Activated T-helper 1 cell treated with Interleukin-2 at 50 U/mL for 16 hours (primary cell): Measurements from ENCODE around the gene SFTPD.
"Not testable (repeated sequence)": the region's sequence is repeated elsewhere in the genome, so short reads cannot be mapped to it uniquely, and the experiment has no call there.

Source experiments
- DNase-seq: peaks from one replicate; pipeline ENCODE4 v3.0.0-alpha.2; 2020; ENCODE audit warnings: low read depth

Gene SFTPD

DNA sequence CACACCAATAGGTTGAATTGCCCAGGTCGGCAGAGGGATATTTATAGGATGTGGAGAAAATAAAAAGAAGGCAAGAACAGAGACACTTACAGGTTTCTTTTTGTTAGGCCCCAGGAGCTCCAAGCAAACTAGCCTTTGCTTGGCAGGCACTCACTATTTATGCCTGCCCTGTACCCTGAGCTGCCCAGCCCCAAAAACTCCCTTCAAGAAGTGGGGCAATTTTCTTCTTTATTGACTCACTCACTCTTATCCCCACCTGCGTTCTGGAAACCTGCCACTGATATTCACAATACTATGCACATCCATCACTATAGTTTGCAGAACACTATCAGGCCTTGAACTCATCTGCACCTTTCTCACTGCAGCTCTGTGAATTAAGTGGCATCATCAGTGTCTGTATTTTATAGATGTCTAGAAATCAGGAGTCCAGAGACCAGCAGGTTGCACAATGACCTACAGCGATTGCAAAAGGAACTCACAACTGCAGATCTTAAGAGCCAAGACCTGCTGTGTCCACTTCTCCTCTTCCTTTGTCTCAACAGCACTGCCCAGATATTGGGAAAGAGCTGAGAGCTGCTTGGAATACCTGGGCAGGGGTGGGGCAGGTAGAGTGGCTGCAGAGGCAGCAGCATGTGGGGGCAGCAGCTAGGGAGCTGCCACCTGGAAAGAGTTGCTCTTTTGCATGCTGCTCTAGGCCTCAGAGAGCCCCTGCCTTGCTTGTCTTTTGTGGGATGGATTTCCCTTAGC lies at the start of gene SFTPD:
Gene SFTPD (minus strand): TSS at position 130 of the 747 bp plus-strand sequence. CDS start 2,446 bp downstream, outside the sequence.
- no peak for DNase-seq

DNA sequence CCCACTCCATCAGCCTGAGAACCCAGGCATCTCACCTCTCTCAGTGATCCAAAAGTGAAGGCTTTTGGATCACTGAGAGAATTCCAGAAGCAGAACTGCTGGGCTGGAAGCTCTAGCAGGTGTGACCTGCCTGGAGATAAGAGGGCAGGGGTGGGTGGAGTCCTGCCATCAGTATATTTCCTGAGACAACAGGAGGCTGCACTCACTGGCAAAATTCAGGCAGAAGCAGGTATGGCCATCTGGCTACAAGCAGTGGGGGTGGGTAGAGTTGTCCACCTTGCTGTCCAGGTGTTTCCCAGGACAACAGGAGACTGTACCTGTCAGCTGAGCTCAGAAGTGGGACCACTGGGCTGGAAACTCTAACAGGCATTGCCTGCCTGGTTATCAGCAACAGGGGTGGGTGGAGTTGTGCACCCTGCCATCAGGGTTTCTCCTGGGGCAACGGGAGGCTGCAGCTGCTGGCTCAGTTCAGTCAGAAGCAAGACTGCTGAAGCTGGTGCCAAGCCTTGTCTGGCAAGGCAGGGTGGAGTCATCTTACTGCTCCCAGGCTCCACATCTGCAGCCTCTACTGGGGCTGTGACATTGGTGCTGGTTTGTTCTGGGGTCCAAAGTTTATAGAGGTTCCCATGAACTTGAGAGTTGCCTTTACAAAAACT lies 47.2 kb upstream of the SFTPD start:
- no peak for DNase-seq

- no peak for DNase-seq
Measured at GRCh38 chr10:79994556-79994955, 45.7 kb upstream of the SFTPD start.

- not testable (repeated sequence) for DNase-seq
Measured at GRCh38 chr10:79988199-79988598, 39.3 kb upstream of the SFTPD start.

DNA sequence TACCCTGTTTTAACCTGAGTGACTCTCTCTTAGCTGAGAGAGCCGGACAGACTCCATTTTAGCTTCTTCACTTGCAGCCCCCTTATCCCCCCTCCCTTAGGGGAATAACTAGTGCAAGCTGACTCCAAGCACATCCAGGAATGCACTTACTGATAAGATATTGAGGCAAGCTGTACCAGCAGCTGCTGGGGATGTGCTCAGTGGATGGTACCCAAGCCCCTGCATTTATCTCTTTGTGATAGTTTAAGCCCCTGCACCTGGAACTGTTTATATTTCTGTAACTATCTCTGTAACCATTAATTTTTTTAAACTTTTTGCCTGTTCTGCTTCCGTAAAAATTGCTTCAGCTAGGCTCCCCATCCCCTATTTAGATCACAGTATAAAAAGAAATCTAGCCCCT lies 37.8 kb upstream of the SFTPD start:
- DNase-seq, result not testable (repeated sequence)

GRCh38 chr10:79985481-79986072 lies 36.7 kb upstream of the SFTPD start:
- no peak for DNase-seq

GRCh38 chr10:79984851-79985250 lies 35.9 kb upstream of the SFTPD start:
- DNase-seq, result no peak

GRCh38 chr10:79983286-79983909 lies 34.5 kb upstream of the SFTPD start:
- no peak for DNase-seq

DNA sequence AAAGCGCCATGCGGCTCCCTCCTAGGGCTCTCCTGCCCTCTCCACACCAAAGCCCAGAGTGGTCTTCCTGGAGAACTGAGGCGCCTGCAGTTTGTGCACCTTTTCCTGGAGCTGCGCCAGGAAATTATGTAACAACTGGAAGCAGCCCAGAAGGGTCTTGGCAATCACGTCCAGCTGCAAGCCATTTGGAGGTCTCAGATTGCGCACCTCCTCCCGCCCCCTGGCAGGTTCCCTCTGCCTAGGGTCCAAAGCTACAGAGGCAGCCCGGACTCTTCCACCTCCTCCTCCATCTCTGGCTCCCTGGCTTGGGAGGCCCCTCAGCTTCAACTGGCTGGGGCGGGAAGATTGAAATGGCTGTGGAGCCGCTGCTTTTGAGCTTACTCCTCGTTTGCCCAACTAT lies 34.0 kb upstream of the SFTPD start:
- no peak for DNase-seq

GRCh38 chr10:79982362-79982800 lies 33.5 kb upstream of the SFTPD start:
- DNase-seq, result no peak

GRCh38 chr10:79981450-79982361 lies 32.8 kb upstream of the SFTPD start:
- no peak for DNase-seq

DNA sequence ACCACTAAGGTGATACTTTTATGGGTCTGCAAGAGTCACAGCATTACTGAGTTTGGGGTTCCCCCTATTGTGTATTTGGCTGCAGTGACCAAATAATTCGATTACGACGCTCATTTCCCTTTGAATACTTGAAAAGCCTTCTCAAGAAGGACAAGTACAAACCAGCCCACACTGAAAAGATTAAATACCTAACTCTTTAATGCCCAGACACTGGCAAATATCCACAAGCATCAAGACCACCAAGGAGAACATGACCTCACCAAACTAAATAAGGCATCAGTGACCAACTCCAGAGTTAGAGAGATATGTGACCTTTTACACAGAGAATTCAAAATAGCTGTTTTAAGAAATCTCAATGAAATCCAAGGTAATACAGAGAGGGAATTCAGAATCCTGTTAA lies 31.8 kb upstream of the SFTPD start:
- no peak for DNase-seq

GRCh38 chr10:79979976-79980687 lies 31.2 kb upstream of the SFTPD start:
- no peak for DNase-seq

- no peak for DNase-seq
Measured at GRCh38 chr10:79979310-79979975, 30.5 kb upstream of the SFTPD start.

DNA sequence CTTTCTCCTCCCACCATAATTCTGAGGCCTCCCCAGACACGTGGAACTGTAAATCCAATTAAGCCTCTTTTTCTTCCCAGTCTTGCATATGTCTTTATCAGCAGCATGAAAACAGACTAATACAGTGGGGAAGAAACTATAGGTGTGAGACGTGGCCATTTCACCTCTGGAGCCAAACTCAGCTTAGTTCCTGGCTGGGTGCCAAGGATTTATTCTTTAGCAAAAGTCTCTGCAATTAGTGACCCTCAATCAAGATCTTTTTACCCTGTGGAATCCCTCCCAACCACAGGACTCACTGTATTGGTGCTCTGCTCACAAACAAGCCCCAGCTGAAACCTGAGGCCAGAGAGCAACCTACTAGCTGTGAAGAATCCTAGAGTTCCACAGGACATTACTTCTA lies 28.1 kb upstream of the SFTPD start:
- DNase-seq, result no peak

- no peak for DNase-seq
Measured at GRCh38 chr10:79970062-79970461, 21.2 kb upstream of the SFTPD start.

DNA sequence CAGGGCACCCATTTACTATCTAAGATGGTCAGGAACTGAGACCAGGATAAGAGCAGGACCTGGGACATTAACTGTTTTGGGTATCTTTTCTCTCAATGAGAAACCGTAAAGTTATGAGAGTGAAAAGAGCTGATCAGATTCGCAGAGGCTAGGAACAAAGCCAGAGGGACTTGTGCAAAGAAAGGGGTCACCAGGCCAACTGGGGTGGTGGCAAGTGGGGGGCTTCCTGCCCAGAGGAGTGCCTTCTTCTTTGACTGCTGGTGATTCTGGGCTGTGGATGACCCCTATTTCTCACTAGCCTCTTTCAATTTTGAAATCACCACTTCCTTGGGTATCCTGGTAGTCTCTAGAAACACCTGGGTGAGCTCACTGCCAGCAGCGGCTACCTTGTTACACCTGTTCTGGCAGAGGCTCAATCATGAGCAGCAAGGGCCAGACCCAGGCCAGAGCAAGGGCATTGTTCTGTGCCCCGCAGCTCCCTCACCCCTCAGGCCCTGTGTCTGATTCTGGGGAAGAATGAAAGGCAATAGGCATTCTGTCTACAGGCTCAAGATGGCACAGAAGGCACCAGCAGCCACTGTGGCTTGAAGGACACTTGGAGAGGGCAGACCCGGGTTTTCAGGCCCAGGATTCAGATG lies 999 bp downstream of the SFTPD start:
- DNase-seq, result no peak

DNA sequence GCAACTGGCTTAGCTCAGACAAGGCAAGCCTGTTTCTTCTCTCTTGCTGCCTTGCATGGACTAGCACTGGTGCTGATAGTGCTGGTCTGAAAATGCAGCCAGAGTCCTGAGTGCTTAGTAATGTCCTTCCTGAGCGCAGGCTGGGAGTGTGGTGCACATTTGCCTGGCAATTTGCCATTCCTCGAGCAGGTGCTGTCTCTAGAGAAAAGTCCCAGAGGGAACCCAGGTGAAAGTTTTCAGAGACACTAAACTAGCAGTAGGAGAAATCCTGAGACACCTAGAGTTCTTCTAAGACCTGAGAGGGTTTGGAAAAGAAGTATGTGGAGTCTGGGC lies 1.9 kb downstream of the SFTPD start:
- no peak for DNase-seq

DNA sequence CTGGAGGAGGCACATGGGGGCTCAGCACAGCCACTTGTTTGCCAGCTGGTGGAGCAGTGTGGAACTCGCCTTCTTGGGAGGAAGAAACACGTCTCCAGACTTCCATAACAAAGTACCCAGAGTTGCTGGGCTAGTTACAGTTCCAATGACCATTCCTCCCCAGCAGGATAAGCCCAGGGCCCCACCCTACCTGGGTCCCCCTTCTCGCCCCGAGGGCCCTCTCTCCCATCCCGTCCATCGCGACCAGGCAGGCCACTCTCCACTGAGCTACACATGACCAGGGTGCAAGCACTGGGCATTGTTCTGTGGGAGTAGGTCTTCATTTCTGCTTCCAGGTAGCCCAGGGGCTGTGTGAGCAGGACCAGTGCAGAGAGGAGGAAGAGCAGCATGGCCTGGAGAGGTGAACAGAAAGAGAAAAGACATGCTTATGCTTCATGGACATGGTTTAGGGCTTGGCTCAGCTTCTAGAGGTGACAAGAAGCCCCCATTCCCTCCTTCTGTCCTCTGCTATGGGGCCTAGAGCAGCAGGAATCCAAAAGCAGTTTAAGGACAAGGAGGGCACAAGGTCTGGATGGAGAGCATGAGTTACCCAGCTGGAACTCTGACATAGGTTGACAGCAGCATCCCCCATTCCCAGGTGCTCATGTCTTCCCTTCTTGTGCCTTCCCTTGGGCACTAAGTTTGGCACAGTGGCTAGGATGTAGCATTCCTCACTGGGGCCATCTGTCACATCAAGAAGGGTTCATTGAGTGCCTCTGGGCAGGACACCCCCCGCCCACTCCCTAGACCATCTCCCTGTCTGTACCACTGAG lies 2.4 kb downstream of the SFTPD start:
- DNase-seq, result no peak
